ENCODE measurements around the gene RHOH.
A peak's percentile ranks its signal among the peaks of the same experiment; 100 is the strongest.

The RHOH gene

GRCh38 chr4:40231316-40231863 lies 34.6 kb downstream of the RHOH start:
- Histone ChIP-seq H2BK15ac (ENCODE audit: low read depth, poor library complexity, severe bottlenecking) (no peak overlapping the region), H3K4me2 (ENCODE audit: low read length, poor library complexity, severe bottlenecking) (no peak overlapping the region), H2BK5ac (ENCODE audit: low read depth, low read length, poor library complexity, severe bottlenecking) (no peak overlapping the region), H2BK12ac (ENCODE audit: low read length in 2 of 2) (peak overlapping the region in 1 of 2 experiments; percentile 30), H3K9me3 (ENCODE audit: control insufficient read depth, low read length) (no peaks in the 10 kb centered on the region), H3K23ac (ENCODE audit: low read length in 2 of 2) (no peak overlapping the region), H4K91ac (ENCODE audit: low read length) (peak overlapping the region; percentile 36), H4K8ac (ENCODE audit: low read length) (no peak overlapping the region), H3K18ac (ENCODE audit: low read depth in 1 of 2, low read length in 2 of 2) (no peak overlapping the region), H2AK5ac (ENCODE audit: low read length, severe bottlenecking) (no peak overlapping the region), H3K79me1 (replicated peaks; ENCODE audit: low read length, poor library complexity, severe bottlenecking) (no peaks in the 10 kb centered on the region), H3K27me3 (ENCODE audit: control insufficient read depth in 1 of 2, insufficient read depth in 1 of 2, low read length in 2 of 2) (no peaks in the 10 kb centered on the region), H3K4me3 (ENCODE audit: insufficient read depth in 1 of 2, low read depth in 1 of 2, low read length in 2 of 2) (no peak overlapping the region), H3K4me1 (ENCODE audit: control insufficient read depth, insufficient read depth, low read depth, low read length) (no peaks in the 10 kb centered on the region), H3K9ac (ENCODE audit: low read length) (no peak overlapping the region), H2BK120ac (ENCODE audit: low read depth, low read length) (no peak overlapping the region), H3K4ac (ENCODE audit: low read depth in 1 of 2, low read length in 2 of 2) (no peak overlapping the region), H3K27ac (ENCODE audit: low read length, poor library complexity, severe bottlenecking) (no peak overlapping the region), H2AFZ (ENCODE audit: low read depth, low read length) (no peak overlapping the region), H3K36me3 (ENCODE audit: control insufficient read depth in 1 of 2, insufficient read depth in 2 of 2, low read depth in 1 of 2, low read length in 2 of 2) (no peaks in the 10 kb centered on the region), H3K14ac (ENCODE audit: low read length in 2 of 2) (no peak overlapping the region)
- WGBS, result 90% methylated on average over 8 of the region's 8 CpGs
- DNase-seq, result no peak

GRCh38 chr4:40232610-40233009 lies 35.8 kb downstream of the RHOH start:
- H3K4me1 ChIP-seq (ENCODE audit: control insufficient read depth, insufficient read depth, low read depth, low read length), result no peaks in the 10 kb centered on the region
- no peak overlapping the region for H3K14ac ChIP-seq (ENCODE audit: low read length in 2 of 2)
- H2BK12ac ChIP-seq (ENCODE audit: low read length in 2 of 2), result no peak overlapping the region
- H3K36me3 ChIP-seq (ENCODE audit: control insufficient read depth in 1 of 2, insufficient read depth in 2 of 2, low read depth in 1 of 2, low read length in 2 of 2), result no peaks in the 10 kb centered on the region
- H3K27ac ChIP-seq (ENCODE audit: low read length, poor library complexity, severe bottlenecking), result no peak overlapping the region
- no peak overlapping the region for H3K9ac ChIP-seq (ENCODE audit: low read length)
- no peak overlapping the region for H2BK15ac ChIP-seq (ENCODE audit: low read depth, poor library complexity, severe bottlenecking)
- H2BK5ac ChIP-seq (ENCODE audit: low read depth, low read length, poor library complexity, severe bottlenecking), result no peak overlapping the region
- H2BK120ac ChIP-seq (ENCODE audit: low read depth, low read length), result no peak overlapping the region
- no peak overlapping the region for H3K18ac ChIP-seq (ENCODE audit: low read depth in 1 of 2, low read length in 2 of 2)
- DNase-seq, result no peak
- H3K4me3 ChIP-seq (ENCODE audit: insufficient read depth in 1 of 2, low read depth in 1 of 2, low read length in 2 of 2), result no peak overlapping the region
- no peaks in the 10 kb centered on the region for H3K79me1 ChIP-seq (replicated peaks; ENCODE audit: low read length, poor library complexity, severe bottlenecking)
- 90% methylated on average over 3 of the region's 3 CpGs for WGBS
- no peak overlapping the region for H4K8ac ChIP-seq (ENCODE audit: low read length)
- H3K4me2 ChIP-seq (ENCODE audit: low read length, poor library complexity, severe bottlenecking), result no peak overlapping the region
- no peak overlapping the region for H2AFZ ChIP-seq (ENCODE audit: low read depth, low read length)
- no peak overlapping the region for H4K91ac ChIP-seq (ENCODE audit: low read length)
- no peak overlapping the region for H3K23ac ChIP-seq (ENCODE audit: low read length in 2 of 2)
- H3K27me3 ChIP-seq (ENCODE audit: control insufficient read depth in 1 of 2, insufficient read depth in 1 of 2, low read length in 2 of 2), result no peaks in the 10 kb centered on the region
- H2AK5ac ChIP-seq (ENCODE audit: low read length, severe bottlenecking), result no peak overlapping the region
- no peaks in the 10 kb centered on the region for H3K9me3 ChIP-seq (ENCODE audit: control insufficient read depth, low read length)
- no peak overlapping the region for H3K4ac ChIP-seq (ENCODE audit: low read depth in 1 of 2, low read length in 2 of 2)

- H4K91ac ChIP-seq (ENCODE audit: low read length), result no peak overlapping the region
- no peak overlapping the region for H2BK15ac ChIP-seq (ENCODE audit: low read depth, poor library complexity, severe bottlenecking)
- no peaks in the 10 kb centered on the region for H3K27me3 ChIP-seq (ENCODE audit: control insufficient read depth in 1 of 2, insufficient read depth in 1 of 2, low read length in 2 of 2)
- H3K18ac ChIP-seq (ENCODE audit: low read depth in 1 of 2, low read length in 2 of 2), result no peak overlapping the region
- no peak overlapping the region for H3K23ac ChIP-seq (ENCODE audit: low read length in 2 of 2)
- no peak overlapping the region for H3K4me3 ChIP-seq (ENCODE audit: insufficient read depth in 1 of 2, low read depth in 1 of 2, low read length in 2 of 2)
- no peaks in the 10 kb centered on the region for H3K9me3 ChIP-seq (ENCODE audit: control insufficient read depth, low read length)
- no peak overlapping the region for H2BK12ac ChIP-seq (ENCODE audit: low read length in 2 of 2)
- no peak overlapping the region for H2AK5ac ChIP-seq (ENCODE audit: low read length, severe bottlenecking)
- H3K4me1 ChIP-seq (ENCODE audit: control insufficient read depth, insufficient read depth, low read depth, low read length), result no peaks in the 10 kb centered on the region
- H2BK5ac ChIP-seq (ENCODE audit: low read depth, low read length, poor library complexity, severe bottlenecking), result no peak overlapping the region
- H3K27ac ChIP-seq (ENCODE audit: low read length, poor library complexity, severe bottlenecking), result no peak overlapping the region
- H4K8ac ChIP-seq (ENCODE audit: low read length), result no peak overlapping the region
- H2AFZ ChIP-seq (ENCODE audit: low read depth, low read length), result no peak overlapping the region
- H3K9ac ChIP-seq (ENCODE audit: low read length), result no peak overlapping the region
- WGBS, result 100% methylated on average over 3 of the region's 3 CpGs
- no peak overlapping the region for H2BK120ac ChIP-seq (ENCODE audit: low read depth, low read length)
- H3K36me3 ChIP-seq (ENCODE audit: control insufficient read depth in 1 of 2, insufficient read depth in 2 of 2, low read depth in 1 of 2, low read length in 2 of 2), result no peaks in the 10 kb centered on the region
- DNase-seq, result no peak
- no peak overlapping the region for H3K4ac ChIP-seq (ENCODE audit: low read depth in 1 of 2, low read length in 2 of 2)
- no peak overlapping the region for H3K14ac ChIP-seq (ENCODE audit: low read length in 2 of 2)
- H3K79me1 ChIP-seq (replicated peaks; ENCODE audit: low read length, poor library complexity, severe bottlenecking), result no peaks in the 10 kb centered on the region
- H3K4me2 ChIP-seq (ENCODE audit: low read length, poor library complexity, severe bottlenecking), result no peak overlapping the region
Measured at GRCh38 chr4:40233227-40233626, 36.4 kb downstream of the RHOH start.

GRCh38 chr4:40234519-40235039 lies 37.7 kb downstream of the RHOH start:
- no peak overlapping the region for H3K4me3 ChIP-seq (ENCODE audit: insufficient read depth in 1 of 2, low read depth in 1 of 2, low read length in 2 of 2)
- no peak overlapping the region for H2BK120ac ChIP-seq (ENCODE audit: low read depth, low read length)
- no peak overlapping the region for H2BK12ac ChIP-seq (ENCODE audit: low read length in 2 of 2)
- no peak overlapping the region for H3K23ac ChIP-seq (ENCODE audit: low read length in 2 of 2)
- no peak overlapping the region for H2AK5ac ChIP-seq (ENCODE audit: low read length, severe bottlenecking)
- H4K8ac ChIP-seq (ENCODE audit: low read length), result no peak overlapping the region
- WGBS, result 90% methylated on average over 3 of the region's 3 CpGs
- no peak overlapping the region for H3K4me2 ChIP-seq (ENCODE audit: low read length, poor library complexity, severe bottlenecking)
- no peak overlapping the region for H3K18ac ChIP-seq (ENCODE audit: low read depth in 1 of 2, low read length in 2 of 2)
- no peak overlapping the region for H3K9ac ChIP-seq (ENCODE audit: low read length)
- H3K4me1 ChIP-seq (ENCODE audit: control insufficient read depth, insufficient read depth, low read depth, low read length), result no peaks in the 10 kb centered on the region
- H2BK15ac ChIP-seq (ENCODE audit: low read depth, poor library complexity, severe bottlenecking), result no peak overlapping the region
- H3K27me3 ChIP-seq (ENCODE audit: control insufficient read depth in 1 of 2, insufficient read depth in 1 of 2, low read length in 2 of 2), result no peaks in the 10 kb centered on the region
- no peaks in the 10 kb centered on the region for H3K79me1 ChIP-seq (replicated peaks; ENCODE audit: low read length, poor library complexity, severe bottlenecking)
- no peak for DNase-seq
- H3K9me3 ChIP-seq (ENCODE audit: control insufficient read depth, low read length), result no peaks in the 10 kb centered on the region
- no peak overlapping the region for H2AFZ ChIP-seq (ENCODE audit: low read depth, low read length)
- no peak overlapping the region for H3K14ac ChIP-seq (ENCODE audit: low read length in 2 of 2)
- no peak overlapping the region for H4K91ac ChIP-seq (ENCODE audit: low read length)
- H3K36me3 ChIP-seq (ENCODE audit: control insufficient read depth in 1 of 2, insufficient read depth in 2 of 2, low read depth in 1 of 2, low read length in 2 of 2), result no peaks in the 10 kb centered on the region
- no peak overlapping the region for H2BK5ac ChIP-seq (ENCODE audit: low read depth, low read length, poor library complexity, severe bottlenecking)
- no peak overlapping the region for H3K4ac ChIP-seq (ENCODE audit: low read depth in 1 of 2, low read length in 2 of 2)
- no peak overlapping the region for H3K27ac ChIP-seq (ENCODE audit: low read length, poor library complexity, severe bottlenecking)

All from mesenchymal stem cell (in vitro differentiated cells and primary cell).